ENCODE data around the gene H3-3A.
A peak's percentile ranks its signal among the peaks of the same experiment; 100 is the strongest.
"Not testable (repeated sequence)": the region's sequence is repeated elsewhere in the genome, so short reads cannot be mapped to it uniquely, and the experiment has no call there.

Gene H3-3A

DNA sequence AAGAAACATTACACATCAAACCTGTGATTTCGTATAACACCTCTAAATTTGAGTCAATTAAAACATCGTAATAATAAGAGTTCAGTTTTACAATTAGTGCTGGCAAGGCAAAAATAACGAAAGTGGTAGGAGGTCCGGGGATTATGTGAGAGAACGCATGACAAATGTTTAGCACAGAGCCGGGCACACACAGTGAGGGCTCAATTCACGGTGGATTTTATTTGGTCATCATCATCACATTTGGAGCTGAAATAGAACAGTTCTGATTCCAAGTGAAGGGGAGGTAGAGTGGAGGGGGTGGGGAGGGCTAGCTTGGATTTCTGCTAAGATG is 20.0 kb downstream of the H3-3A start:
- H3K4me3 ChIP-seq (ENCODE audit: low read depth, low read length): peak overlapping the region; percentile 42
- TF ChIP-seq, protein P1, sequence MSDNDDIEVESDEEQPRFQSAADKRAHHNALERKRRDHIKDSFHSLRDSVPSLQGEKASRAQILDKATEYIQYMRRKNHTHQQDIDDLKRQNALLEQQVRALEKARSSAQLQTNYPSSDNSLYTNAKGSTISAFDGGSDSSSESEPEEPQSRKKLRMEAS (IDR thresholded peaks at IDR 0.05; ENCODE audit: low read depth, low read length): no peak
- TF ChIP-seq POLR2A (IDR thresholded peaks at IDR 0.05; ENCODE audit: extremely low read depth, insufficient read length) (no peak), CTCF (IDR thresholded peaks at IDR 0.05; ENCODE audit: low read depth, low read length) (no peak), MYC (IDR thresholded peaks at IDR 0.05; ENCODE audit: low read depth, low read length) (no peak)
- DNase-seq (ENCODE audit: low read depth): no peak

GRCh38 chr1:226082959-226083301 is 20.4 kb downstream of the H3-3A start:
- TF ChIP-seq CTCF (IDR thresholded peaks at IDR 0.05; ENCODE audit: low read depth, low read length): no peak
- no peak for TF ChIP-seq POLR2A (IDR thresholded peaks at IDR 0.05; ENCODE audit: extremely low read depth, insufficient read length)
- no peak for TF ChIP-seq MYC (IDR thresholded peaks at IDR 0.05; ENCODE audit: low read depth, low read length)
- TF ChIP-seq, protein P1 (IDR thresholded peaks at IDR 0.05; ENCODE audit: low read depth, low read length): no peak
- DNase-seq (ENCODE audit: low read depth): peak; percentile 48
- peak overlapping the region; percentile 42 for H3K4me3 ChIP-seq (ENCODE audit: low read depth, low read length)

- H3K4me3 ChIP-seq (ENCODE audit: low read depth, low read length): peak overlapping the region; percentile 42
- peak; percentile 76 for DNase-seq (ENCODE audit: low read depth)
- TF ChIP-seq, protein P1 (IDR thresholded peaks at IDR 0.05; ENCODE audit: low read depth, low read length): peak; percentile 52; the same call in 1 of the 2 replicates
- no peak for TF ChIP-seq POLR2A (IDR thresholded peaks at IDR 0.05; ENCODE audit: extremely low read depth, insufficient read length)
Observed at GRCh38 chr1:226083302-226084101, 21.0 kb downstream of the H3-3A start.

GRCh38 chr1:226085675-226086285 is 23.3 kb downstream of the H3-3A start:
- no peak for TF ChIP-seq CTCF (IDR thresholded peaks at IDR 0.05; ENCODE audit: low read depth, low read length)
- TF ChIP-seq POLR2A (IDR thresholded peaks at IDR 0.05; ENCODE audit: extremely low read depth, insufficient read length): no peak
- DNase-seq (ENCODE audit: low read depth): no peak
- no peak overlapping the region for H3K4me3 ChIP-seq (ENCODE audit: low read depth, low read length)

- no peak overlapping the region for H3K4me3 ChIP-seq (ENCODE audit: low read depth, low read length)
- TF ChIP-seq, protein P1 (IDR thresholded peaks at IDR 0.05; ENCODE audit: low read depth, low read length): no peak
- TF ChIP-seq POLR2A (IDR thresholded peaks at IDR 0.05; ENCODE audit: extremely low read depth, insufficient read length): no peak
- TF ChIP-seq MYC (IDR thresholded peaks at IDR 0.05; ENCODE audit: low read depth, low read length): no peak
- no peak for DNase-seq (ENCODE audit: low read depth)
Observed at GRCh38 chr1:226086776-226087175, 24.3 kb downstream of the H3-3A start.

- TF ChIP-seq, protein P1 (IDR thresholded peaks at IDR 0.05; ENCODE audit: low read depth, low read length): no peak
- TF ChIP-seq POLR2A (IDR thresholded peaks at IDR 0.05; ENCODE audit: extremely low read depth, insufficient read length) (no peak), CTCF (IDR thresholded peaks at IDR 0.05; ENCODE audit: low read depth, low read length) (no peak), MYC (IDR thresholded peaks at IDR 0.05; ENCODE audit: low read depth, low read length) (no peak)
- no peak for DNase-seq (ENCODE audit: low read depth)
- no peak overlapping the region for H3K4me3 ChIP-seq (ENCODE audit: low read depth, low read length)
Observed at GRCh38 chr1:226091461-226091860, 28.9 kb downstream of the H3-3A start.

DNA sequence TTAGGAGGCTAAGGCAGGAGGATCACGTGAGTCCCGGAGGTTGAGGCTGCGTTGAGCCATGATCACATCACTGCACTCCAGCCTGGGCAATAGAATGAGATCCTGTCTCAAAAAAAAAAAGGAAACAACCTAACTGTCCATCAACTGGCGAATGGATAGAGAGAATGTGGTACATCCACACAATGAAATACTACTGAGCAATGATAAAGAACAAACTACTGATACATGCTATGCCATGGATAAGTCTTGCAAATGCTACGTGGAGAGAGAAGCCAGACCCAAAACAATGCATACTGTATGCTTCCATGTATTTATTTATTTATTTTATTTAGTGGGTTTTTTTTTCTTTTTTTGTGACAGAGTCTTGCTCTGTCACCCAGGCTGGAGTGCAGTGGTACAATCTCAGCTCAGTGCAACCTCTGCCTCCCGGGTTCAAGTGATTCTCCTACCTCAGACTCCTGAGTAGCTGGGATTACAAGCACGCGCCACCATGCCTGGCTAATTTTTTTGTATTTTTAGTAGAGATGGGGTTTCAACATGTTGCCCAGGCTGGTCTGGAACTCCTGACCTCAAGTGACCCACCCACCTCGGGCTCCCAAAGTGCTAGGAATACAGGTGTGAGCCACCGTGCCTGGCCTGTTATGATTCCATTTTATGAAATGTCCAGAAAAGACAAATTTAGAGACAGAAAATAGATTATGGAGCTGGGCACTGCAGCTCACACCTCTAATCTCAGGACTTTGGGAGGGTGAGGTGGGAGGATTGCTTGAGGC is 29.7 kb downstream of the H3-3A start:
- not testable (repeated sequence) for H3K4me3 ChIP-seq (ENCODE audit: low read depth, low read length); DNase-seq (ENCODE audit: low read depth)
